ENCODE results near the gene DVL2.

DNA sequence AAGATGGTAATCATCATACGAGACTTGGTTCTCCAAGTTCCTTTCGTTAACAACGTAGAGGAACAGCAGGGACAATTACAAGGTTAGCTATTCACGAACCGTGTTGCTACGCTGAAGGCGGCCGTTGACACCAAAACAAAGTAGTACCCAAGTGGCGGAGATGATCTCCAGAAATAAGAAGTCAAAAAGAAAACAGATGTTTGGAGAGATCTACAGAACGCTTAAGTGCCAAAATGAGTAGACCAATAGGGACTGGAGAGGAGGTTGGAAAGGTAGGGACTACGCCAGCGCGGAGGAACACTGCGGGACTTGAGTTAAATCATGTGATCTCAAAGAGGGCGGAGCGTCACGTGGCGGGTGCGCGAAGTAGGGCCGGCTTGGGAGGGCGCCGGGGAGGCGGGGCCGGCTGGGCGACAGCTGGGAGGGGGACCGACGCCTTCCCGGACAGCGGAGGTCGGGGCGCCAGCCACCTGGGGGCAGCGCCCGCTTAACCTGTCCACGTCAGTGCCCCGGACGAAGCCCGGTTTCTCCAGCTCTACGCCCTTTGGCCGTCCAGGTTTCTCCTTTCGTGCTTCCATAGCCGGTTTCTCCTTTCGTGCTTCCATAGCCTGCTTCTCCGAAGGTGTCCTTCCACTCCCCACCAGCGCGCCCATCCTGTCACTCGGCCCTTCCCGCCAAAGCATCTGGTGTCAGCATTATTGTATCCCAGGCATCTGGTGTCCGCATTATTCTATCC is 8.6 kb upstream of the DVL2 start:
- TF ChIP-seq, protein P1, sequence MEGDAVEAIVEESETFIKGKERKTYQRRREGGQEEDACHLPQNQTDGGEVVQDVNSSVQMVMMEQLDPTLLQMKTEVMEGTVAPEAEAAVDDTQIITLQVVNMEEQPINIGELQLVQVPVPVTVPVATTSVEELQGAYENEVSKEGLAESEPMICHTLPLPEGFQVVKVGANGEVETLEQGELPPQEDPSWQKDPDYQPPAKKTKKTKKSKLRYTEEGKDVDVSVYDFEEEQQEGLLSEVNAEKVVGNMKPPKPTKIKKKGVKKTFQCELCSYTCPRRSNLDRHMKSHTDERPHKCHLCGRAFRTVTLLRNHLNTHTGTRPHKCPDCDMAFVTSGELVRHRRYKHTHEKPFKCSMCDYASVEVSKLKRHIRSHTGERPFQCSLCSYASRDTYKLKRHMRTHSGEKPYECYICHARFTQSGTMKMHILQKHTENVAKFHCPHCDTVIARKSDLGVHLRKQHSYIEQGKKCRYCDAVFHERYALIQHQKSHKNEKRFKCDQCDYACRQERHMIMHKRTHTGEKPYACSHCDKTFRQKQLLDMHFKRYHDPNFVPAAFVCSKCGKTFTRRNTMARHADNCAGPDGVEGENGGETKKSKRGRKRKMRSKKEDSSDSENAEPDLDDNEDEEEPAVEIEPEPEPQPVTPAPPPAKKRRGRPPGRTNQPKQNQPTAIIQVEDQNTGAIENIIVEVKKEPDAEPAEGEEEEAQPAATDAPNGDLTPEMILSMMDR (IDR thresholded peaks at IDR 0.05; ENCODE audit: insufficient read depth, low read length, poor library complexity, severe bottlenecking), result no peak
- TF ChIP-seq EZH2phosphoT487 (conservative IDR thresholded peaks at IDR 0.05; ENCODE audit: low read length), result no peak
